A549 (cell line): ENCODE results near the gene GPR35.

Experiments
- EP300 ChIP-seq, 2 experiments: fragments of >200 bp; sonication (Bioruptor Twin); formaldehyde crosslinking; IDR thresholded peaks; 2 replicates in 1 of 2; 3 replicates in 1 of 2; pipeline ENCODE4 v1.6.1; 2016 to 2017
- ESRRA ChIP-seq: fragments of 150-350 bp; IDR thresholded peaks from 2 replicates; pipeline ENCODE4 v1.6.1; 2014; ENCODE audit warnings: mild to moderate bottlenecking, low read length, borderline replicate concordance
- JUNB ChIP-seq: fragments of >200 bp; sonication (Bioruptor Twin); formaldehyde crosslinking; IDR thresholded peaks from 2 replicates; pipeline ENCODE4 v1.6.1; 2016
- POLR2A ChIP-seq: IDR thresholded peaks from 2 replicates; pipeline ENCODE4 v1.6.1; 2012; ENCODE audit warnings: mild to moderate bottlenecking, low read length
- RCOR1 ChIP-seq: fragments of 150-350 bp; IDR thresholded peaks from 2 replicates; pipeline ENCODE4 v1.6.1; 2014; ENCODE audit warnings: antibody characterized with exemption, low read length, low read depth
- TF ChIP-seq, protein P1 (sequence below): fragments of >200 bp; sonication (Bioruptor Twin); formaldehyde crosslinking; IDR thresholded peaks from 3 replicates; pipeline ENCODE4 v1.5.1; 2016

DNA sequence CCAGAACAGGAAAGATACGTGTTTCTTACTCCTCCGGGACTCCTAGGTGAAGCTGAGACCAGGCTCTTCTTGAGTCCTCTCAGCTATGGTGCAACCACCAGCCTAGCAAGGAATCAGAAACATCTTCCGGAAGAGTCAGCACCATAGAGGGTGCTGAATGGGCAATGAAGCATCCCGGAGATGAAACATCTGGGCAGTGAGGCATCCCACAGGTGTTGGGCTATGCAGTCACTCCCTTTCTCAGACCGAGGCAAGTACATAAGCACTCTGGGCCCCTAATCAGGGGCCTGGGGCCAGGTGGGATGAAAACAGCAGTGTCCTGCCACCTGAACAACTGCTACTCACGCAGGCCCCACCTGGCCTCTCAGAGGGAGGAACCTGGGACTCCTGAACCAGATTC is 40.2 kb upstream of the GPR35 start:
- TF ChIP-seq, protein P1, sequence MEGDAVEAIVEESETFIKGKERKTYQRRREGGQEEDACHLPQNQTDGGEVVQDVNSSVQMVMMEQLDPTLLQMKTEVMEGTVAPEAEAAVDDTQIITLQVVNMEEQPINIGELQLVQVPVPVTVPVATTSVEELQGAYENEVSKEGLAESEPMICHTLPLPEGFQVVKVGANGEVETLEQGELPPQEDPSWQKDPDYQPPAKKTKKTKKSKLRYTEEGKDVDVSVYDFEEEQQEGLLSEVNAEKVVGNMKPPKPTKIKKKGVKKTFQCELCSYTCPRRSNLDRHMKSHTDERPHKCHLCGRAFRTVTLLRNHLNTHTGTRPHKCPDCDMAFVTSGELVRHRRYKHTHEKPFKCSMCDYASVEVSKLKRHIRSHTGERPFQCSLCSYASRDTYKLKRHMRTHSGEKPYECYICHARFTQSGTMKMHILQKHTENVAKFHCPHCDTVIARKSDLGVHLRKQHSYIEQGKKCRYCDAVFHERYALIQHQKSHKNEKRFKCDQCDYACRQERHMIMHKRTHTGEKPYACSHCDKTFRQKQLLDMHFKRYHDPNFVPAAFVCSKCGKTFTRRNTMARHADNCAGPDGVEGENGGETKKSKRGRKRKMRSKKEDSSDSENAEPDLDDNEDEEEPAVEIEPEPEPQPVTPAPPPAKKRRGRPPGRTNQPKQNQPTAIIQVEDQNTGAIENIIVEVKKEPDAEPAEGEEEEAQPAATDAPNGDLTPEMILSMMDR: no peak
- no peak for TF ChIP-seq EP300 (IDR thresholded peaks at IDR 0.05)
- TF ChIP-seq JUNB: no peak
- no peak for TF ChIP-seq POLR2A
- TF ChIP-seq ESRRA: no peak
- no peak for TF ChIP-seq RCOR1
